Endothelial cell of umbilical vein (primary cell): ENCODE measurements around the gene HSD17B14. TPM values are rescaled to one million over a fixed set of nuclear protein-coding genes. Genes with fewer than 3 reads are reported as not detected.

Experiments
- BruUV-seq: library from RNA; stranded (reverse); fragments of 400-500 nt; replicated peaks from 2 replicates; lab custom pipeline; 2021; lab: Mats Ljungman, UMichigan
- CTCF ChIA-PET: fragments of 300-600, 350-600 bp; sonication (Branson Sonifier 250); formaldehyde crosslinking; loops from one replicate; lab custom pipeline; 2021; ENCODE audit warnings: antibody characterized with exemption, inconsistent platforms; lab: Charles Lee
- POLR2A ChIA-PET: fragments of 300-600, 350-600 bp; sonication (Branson Sonifier 250); formaldehyde crosslinking; loops from one replicate; lab custom pipeline; 2021; ENCODE audit warnings: antibody characterized with exemption, inconsistent platforms; lab: Charles Lee
- DNase-seq: peaks from one replicate; pipeline ENCODE4 v3.0.0-alpha.2; 2011; ENCODE audit warnings: low read depth, low spot score
- FAIRE-seq: peaks from 2 replicates; lab custom pipeline; 2011; peaks lifted over from hg19 to GRCh38; lab: Jason Lieb, UNC
- H2AFZ ChIP-seq: 2 replicates; pipeline ENCODE4 v1.6.0; 2012; ENCODE audit warnings: low read depth, low read length, control low read depth, inconsistent platforms
- H3K27ac ChIP-seq: 2 replicates; pipeline ENCODE4 v1.5.1; 2011; ENCODE audit warnings: low read depth, mild to moderate bottlenecking, control low read depth, low read length, moderate library complexity; ENCODE audit not compliant: insufficient read depth
- H3K27me3 ChIP-seq, 2 experiments: 2 replicates each; pipeline versions ENCODE4 v1.6.0 to v1.6.1; 2011; ENCODE audit warnings: low read length in 2 of 2, mixed read lengths in 1 of 2; ENCODE audit not compliant: control insufficient read depth in 2 of 2, insufficient read depth in 2 of 2
- H3K36me3 ChIP-seq, 2 experiments: 2 replicates in 1 of 2; 3 replicates in 1 of 2; pipeline ENCODE4 v1.5.1; 2011; ENCODE audit warnings: low read length in 2 of 2, mild to moderate bottlenecking in 1 of 2, moderate library complexity in 1 of 2; ENCODE audit not compliant: control insufficient read depth in 2 of 2, insufficient read depth in 2 of 2; ENCODE audit errors: extremely low read depth in 1 of 2
- H3K4me1 ChIP-seq: 3 replicates; pipeline ENCODE4 v1.5.1; 2011; ENCODE audit warnings: mild to moderate bottlenecking, low read length; ENCODE audit not compliant: control insufficient read depth, insufficient read depth; ENCODE audit errors: extremely low read depth
- H3K4me2 ChIP-seq: 2 replicates; pipeline ENCODE4 v1.6.1; 2011; ENCODE audit warnings: low read length, control low read depth, mixed read lengths; ENCODE audit not compliant: insufficient read depth
- H3K4me3 ChIP-seq, 3 experiments: fragments of 200-600 bp in 1 of 3; sonication (generic), shearing (Covaris generic) in 1 of 3; replicated peaks in 1 of 3; 2 replicates each; pipeline ENCODE4 v1.5.1; 2011 to 2016; ENCODE audit warnings: control low read depth in 3 of 3, low read length in 3 of 3, mild to moderate bottlenecking in 2 of 3, inconsistent platforms in 1 of 3, low read depth in 1 of 3, moderate library complexity in 1 of 3; ENCODE audit not compliant: insufficient read depth in 1 of 3
- H3K79me2 ChIP-seq: 2 replicates; pipeline ENCODE4 v1.6.0; 2012; ENCODE audit warnings: low read length, inconsistent platforms; ENCODE audit not compliant: control insufficient read depth, insufficient read depth
- H3K9ac ChIP-seq: replicated peaks from 2 replicates; pipeline ENCODE3; 2011; ENCODE audit warnings: low read length, control low read depth; ENCODE audit not compliant: insufficient read depth; ENCODE audit errors: extremely low read depth
- H3K9me1 ChIP-seq: replicated peaks from 3 replicates; pipeline ENCODE4 v1.6.0; 2011; ENCODE audit warnings: mild to moderate bottlenecking, low read length; ENCODE audit not compliant: control insufficient read depth, insufficient read depth; ENCODE audit errors: extremely low read depth
- H3K9me3 ChIP-seq: replicated peaks from 2 replicates; pipeline ENCODE4 v1.5.1; 2012; ENCODE audit warnings: low read length, inconsistent platforms; ENCODE audit not compliant: control insufficient read depth, insufficient read depth
- H4K20me1 ChIP-seq: replicated peaks from 2 replicates; pipeline ENCODE3; 2011; ENCODE audit warnings: mild to moderate bottlenecking, low read length; ENCODE audit not compliant: control insufficient read depth, insufficient read depth; ENCODE audit errors: extremely low read depth
- EZH2 ChIP-seq: IDR thresholded peaks from 2 replicates; pipeline ENCODE4 v1.6.1; 2012; ENCODE audit warnings: borderline replicate concordance, low read depth, mild to moderate bottlenecking, moderate library complexity, low read length, inconsistent platforms; ENCODE audit not compliant: severe bottlenecking
- FOS ChIP-seq: IDR thresholded peaks from 2 replicates; pipeline ENCODE4 v1.6.1; 2011; ENCODE audit warnings: mild to moderate bottlenecking, low read length, moderate library complexity, borderline replicate concordance; ENCODE audit not compliant: insufficient read depth
- GATA2 ChIP-seq: IDR thresholded peaks from 2 replicates; pipeline ENCODE4 v1.7.0; 2011; ENCODE audit warnings: low read depth, mild to moderate bottlenecking, moderate library complexity, mixed read lengths, low read length; ENCODE audit not compliant: insufficient read length, insufficient read depth
- JUN ChIP-seq: IDR thresholded peaks from 2 replicates; pipeline ENCODE4 v1.6.1; 2011; ENCODE audit warnings: borderline replicate concordance, low read depth; ENCODE audit not compliant: insufficient read length, insufficient read depth
- MYC ChIP-seq: IDR thresholded peaks from one replicate; pipeline ENCODE4 v1.6.1; 2011; ENCODE audit warnings: mild to moderate bottlenecking, low read depth, low read length
- POLR2A ChIP-seq: IDR thresholded peaks from 2 replicates; pipeline ENCODE4 v1.6.1; 2012; ENCODE audit warnings: low read depth, mild to moderate bottlenecking, control low read depth, low read length
- POLR2AphosphoS5 ChIP-seq: IDR thresholded peaks from 2 replicates; pipeline ENCODE4 v1.6.1; 2012; ENCODE audit warnings: low read depth, mild to moderate bottlenecking, control low read depth, low read length, moderate library complexity; ENCODE audit not compliant: insufficient read depth
- dilution Hi-C: fragments of 300-500 bp; cut with MboI; formaldehyde crosslinking; loops from one replicate; pipeline ENCODE4 v1.15.0; 2019; ENCODE audit warnings: low sequenced_read_pairs; ENCODE audit not compliant: extremely low pct_ligation_motif_present
- intact Hi-C: fragments of 100-400 bp; cut with micrococcal nuclease; formaldehyde crosslinking; loops from one replicate; pipeline ENCODE4 v1.10.0; 2022
- polyA plus RNA-seq, 4 experiments: library from polyadenylated mRNA; depleted of rRNA in 3 of 4; stranded (reverse) in 3 of 4; unstranded in 1 of 4; fragments of >200 nt; gene quantifications; 2 replicates each; pipeline versions ENCODE4 v1.2.1 to v1.2.3, GENCODE V29; 2011 to 2012; ENCODE audit warnings: missing spikeins in 1 of 4
- total RNA-seq: library from RNA; stranded (reverse); gene quantifications from 2 replicates; pipeline ENCODE4 v1.2.3, GENCODE V29; 2021
- TF ChIP-seq, protein P1 (sequence below): IDR thresholded peaks from 2 replicates; pipeline ENCODE4 v1.6.1; 2011; ENCODE audit not compliant: insufficient read depth, insufficient read length
- TF ChIP-seq, protein P2 (sequence below), 2 donors: IDR thresholded peaks; 1 replicate in 1 of 2; 2 replicates in 1 of 2; pipeline ENCODE4 v1.5.1; 2011; ENCODE audit warnings: low read length in 2 of 2, mild to moderate bottlenecking in 2 of 2, moderate library complexity in 2 of 2, control low read depth in 1 of 2, inconsistent platforms in 1 of 2, low read depth in 1 of 2; ENCODE audit not compliant: insufficient read depth in 1 of 2; ENCODE audit errors: extremely low read depth in 1 of 2

The HSD17B14 gene
- total and polyA plus RNA-seq, 2 donors (not counting 3 experiments of a cell fraction or from before 2014, with no cell fraction given): 20.9 to 46.3 TPM

DNA sequence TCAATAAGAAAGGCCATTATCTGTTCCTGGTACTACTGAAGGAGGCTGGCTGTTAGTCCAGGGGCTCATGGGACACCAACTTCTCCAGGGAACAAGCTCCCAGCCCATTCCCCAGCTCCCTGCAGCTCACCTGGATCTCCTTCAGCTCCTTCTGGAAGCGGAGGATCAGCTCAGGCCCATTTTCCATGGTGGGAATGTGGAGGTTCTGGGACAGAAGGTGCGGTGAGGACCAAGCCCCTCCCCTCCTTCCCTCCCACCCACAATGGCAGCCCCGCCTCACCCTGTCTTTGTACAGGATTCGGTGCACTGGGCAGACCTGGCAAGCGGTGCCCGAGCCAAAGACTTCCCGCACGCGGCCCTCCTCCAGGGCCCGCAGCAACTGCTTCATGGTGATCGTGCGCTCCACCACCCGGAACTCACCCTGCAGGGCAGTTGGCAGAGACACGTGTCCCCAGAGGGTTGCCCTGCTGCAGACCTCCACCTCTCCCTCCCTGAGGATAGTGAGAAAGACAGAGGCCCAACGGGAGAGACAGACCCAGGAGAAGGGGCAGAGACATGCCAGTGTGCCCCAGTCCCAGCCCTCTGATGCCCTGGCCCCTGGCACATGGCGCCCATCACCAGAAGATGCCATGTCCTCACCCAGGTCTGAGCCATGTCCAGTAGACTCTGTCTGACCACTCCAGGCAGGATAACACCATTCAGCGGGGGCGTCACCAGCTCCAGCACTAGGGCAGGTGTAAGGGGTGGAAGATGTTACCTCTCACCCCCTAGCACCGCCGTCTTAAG is 39.8 kb downstream of the HSD17B14 start:
- no TSS peak for BruUV-seq
- POLR2A ChIA-PET: no interaction called here
- H3K4me2 ChIP-seq: no peak overlapping the region

More for the DNA sequence above, 39.8 kb downstream of the HSD17B14 start:
- TF ChIP-seq JUN (no peak), POLR2AphosphoS5 (no peak), POLR2A (no peak), FOS (no peak), MYC (no peak), GATA2 (no peak), EZH2 (no peak)
- TF ChIP-seq, protein P1, sequence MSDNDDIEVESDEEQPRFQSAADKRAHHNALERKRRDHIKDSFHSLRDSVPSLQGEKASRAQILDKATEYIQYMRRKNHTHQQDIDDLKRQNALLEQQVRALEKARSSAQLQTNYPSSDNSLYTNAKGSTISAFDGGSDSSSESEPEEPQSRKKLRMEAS: no peak
- TF ChIP-seq, protein P2, sequence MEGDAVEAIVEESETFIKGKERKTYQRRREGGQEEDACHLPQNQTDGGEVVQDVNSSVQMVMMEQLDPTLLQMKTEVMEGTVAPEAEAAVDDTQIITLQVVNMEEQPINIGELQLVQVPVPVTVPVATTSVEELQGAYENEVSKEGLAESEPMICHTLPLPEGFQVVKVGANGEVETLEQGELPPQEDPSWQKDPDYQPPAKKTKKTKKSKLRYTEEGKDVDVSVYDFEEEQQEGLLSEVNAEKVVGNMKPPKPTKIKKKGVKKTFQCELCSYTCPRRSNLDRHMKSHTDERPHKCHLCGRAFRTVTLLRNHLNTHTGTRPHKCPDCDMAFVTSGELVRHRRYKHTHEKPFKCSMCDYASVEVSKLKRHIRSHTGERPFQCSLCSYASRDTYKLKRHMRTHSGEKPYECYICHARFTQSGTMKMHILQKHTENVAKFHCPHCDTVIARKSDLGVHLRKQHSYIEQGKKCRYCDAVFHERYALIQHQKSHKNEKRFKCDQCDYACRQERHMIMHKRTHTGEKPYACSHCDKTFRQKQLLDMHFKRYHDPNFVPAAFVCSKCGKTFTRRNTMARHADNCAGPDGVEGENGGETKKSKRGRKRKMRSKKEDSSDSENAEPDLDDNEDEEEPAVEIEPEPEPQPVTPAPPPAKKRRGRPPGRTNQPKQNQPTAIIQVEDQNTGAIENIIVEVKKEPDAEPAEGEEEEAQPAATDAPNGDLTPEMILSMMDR (IDR thresholded peaks at IDR 0.05; ENCODE audit: extremely low read depth in 1 of 2, insufficient read depth in 1 of 2, low read depth in 1 of 2, low read length in 2 of 2): no peak
- H3K27me3 ChIP-seq: no peaks in the 10 kb centered on the region
- no peaks in the 10 kb centered on the region for H4K20me1 ChIP-seq
- intact Hi-C loops (no loop called here), dilution Hi-C loops (no loop called here)
- CTCF ChIA-PET: interaction anchor here (1.0 to 11.1 kb wide), 10 partner anchors 10 to 196 kb away, joined by 3 to 427 read pairs (median 14); partner anchors contain the start of genes GYS1, HSD17B14, PLEKHA4 and RUVBL2
- H3K36me3 ChIP-seq: no peaks in the 10 kb centered on the region
- no peak overlapping the region for H2AFZ ChIP-seq
- no peak overlapping the region for H3K27ac ChIP-seq
- H3K9me1 ChIP-seq: no peaks in the 10 kb centered on the region
- H3K4me1 ChIP-seq: peaks cover 3% of the 10 kb centered on the region
- DNase-seq (no peak), FAIRE-seq (no peak)
- H3K79me2 ChIP-seq: no peaks in the 10 kb centered on the region
- no peak overlapping the region for H3K9ac ChIP-seq
- no peak overlapping the region for H3K4me3 ChIP-seq
- no peaks in the 10 kb centered on the region for H3K9me3 ChIP-seq
